GM12872 (cell line): ENCODE data around the gene GREB1.

ENCODE experiments used
- TF ChIP-seq, protein P1 (sequence below): IDR thresholded peaks from 3 replicates; pipeline ENCODE4 v1.5.1; 2011; ENCODE audit warnings: low read depth, mild to moderate bottlenecking, low read length, moderate library complexity; ENCODE audit not compliant: insufficient read depth

GREB1 gene

DNA sequence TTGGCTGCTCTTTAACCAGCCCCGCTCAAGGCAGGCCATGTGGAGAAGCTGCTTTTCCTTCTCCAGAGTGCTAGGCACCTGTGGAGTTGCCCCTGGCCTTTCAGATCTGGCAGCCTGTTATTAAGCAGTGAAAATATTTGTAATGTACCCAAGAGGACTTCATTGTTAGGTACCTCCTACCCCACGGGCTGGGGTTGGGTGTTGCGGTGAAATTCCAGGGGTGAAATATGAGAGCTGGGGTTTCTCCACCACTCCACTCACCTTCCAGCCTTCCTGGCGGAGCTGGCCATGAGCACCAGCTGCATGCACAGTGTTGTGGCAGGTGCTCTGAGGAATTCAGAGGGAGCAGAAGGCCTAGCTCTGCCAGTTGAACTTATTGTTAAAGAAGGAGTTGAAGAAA is 97.0 kb downstream of the GREB1 start:
- TF ChIP-seq, protein P1, sequence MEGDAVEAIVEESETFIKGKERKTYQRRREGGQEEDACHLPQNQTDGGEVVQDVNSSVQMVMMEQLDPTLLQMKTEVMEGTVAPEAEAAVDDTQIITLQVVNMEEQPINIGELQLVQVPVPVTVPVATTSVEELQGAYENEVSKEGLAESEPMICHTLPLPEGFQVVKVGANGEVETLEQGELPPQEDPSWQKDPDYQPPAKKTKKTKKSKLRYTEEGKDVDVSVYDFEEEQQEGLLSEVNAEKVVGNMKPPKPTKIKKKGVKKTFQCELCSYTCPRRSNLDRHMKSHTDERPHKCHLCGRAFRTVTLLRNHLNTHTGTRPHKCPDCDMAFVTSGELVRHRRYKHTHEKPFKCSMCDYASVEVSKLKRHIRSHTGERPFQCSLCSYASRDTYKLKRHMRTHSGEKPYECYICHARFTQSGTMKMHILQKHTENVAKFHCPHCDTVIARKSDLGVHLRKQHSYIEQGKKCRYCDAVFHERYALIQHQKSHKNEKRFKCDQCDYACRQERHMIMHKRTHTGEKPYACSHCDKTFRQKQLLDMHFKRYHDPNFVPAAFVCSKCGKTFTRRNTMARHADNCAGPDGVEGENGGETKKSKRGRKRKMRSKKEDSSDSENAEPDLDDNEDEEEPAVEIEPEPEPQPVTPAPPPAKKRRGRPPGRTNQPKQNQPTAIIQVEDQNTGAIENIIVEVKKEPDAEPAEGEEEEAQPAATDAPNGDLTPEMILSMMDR, result no peak

DNA sequence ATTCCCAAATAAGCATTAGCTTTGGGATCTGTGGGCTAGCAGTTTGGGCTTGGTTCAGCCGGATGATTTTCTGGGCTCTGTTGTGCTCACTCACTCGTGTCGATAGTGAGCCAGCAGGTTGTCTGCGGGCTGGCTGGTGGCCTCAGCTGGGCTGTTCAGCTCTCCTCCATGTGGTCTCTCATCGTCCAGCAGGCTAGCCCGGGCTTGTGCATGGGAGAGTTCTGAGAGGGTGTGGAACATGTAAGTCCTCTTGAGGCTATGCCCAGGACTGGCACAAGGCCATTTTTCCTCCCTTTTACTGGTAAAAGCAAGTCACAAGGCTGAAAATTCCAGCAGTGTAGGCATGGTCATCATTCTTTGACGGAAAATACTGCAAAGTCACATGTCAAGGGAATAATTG is 97.6 kb downstream of the GREB1 start:
- TF ChIP-seq, protein P1, result no peak

DNA sequence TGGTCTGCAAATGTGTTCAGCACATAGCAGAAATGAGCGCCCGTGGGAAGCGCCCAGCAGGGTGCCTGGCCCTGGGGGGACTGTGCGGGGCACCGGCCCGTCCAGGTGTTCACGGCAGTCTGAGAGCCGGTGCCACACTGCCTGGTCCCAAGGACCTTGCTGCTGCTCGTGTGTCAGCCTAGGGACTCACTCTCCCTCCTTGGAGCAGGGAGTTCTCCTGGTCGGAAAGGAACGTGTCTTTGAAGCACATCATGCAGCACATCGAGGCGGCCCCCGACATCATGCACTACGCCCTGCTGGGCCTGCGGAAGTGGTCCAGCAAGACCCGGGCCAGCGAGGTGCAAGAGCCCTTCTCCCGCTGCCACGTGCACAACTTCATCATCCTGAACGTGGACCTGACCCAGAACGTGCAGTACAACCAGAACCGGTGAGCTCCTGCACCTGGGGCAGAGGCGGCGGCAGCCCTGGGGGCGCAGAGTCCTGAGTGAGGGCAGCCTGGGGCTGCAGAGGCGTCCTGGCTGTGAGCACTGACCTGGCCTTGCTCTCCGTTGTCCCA is 100.2 kb downstream of the GREB1 start:
- TF ChIP-seq, protein P1, result no peak

DNA sequence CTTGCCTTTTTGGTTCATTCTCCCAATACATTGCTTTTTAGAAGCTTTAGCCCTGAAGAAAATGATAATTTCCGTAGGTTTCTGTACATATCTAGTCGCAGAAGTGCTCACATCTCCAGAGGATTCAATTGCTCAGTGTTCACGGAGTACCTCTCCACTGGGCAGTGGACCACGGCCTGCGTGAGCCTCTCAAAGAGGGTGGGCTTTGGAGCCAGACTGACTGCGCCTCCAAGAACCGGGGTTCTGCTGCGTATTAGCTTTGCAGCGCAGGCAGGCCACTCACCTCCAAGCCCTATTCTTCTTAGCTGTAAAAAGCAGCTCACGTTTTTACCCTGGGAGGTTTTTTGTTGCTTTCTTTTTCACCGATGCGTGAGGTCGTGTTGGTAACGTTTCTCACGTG is 100.7 kb downstream of the GREB1 start:
- TF ChIP-seq, protein P1, result no peak

DNA sequence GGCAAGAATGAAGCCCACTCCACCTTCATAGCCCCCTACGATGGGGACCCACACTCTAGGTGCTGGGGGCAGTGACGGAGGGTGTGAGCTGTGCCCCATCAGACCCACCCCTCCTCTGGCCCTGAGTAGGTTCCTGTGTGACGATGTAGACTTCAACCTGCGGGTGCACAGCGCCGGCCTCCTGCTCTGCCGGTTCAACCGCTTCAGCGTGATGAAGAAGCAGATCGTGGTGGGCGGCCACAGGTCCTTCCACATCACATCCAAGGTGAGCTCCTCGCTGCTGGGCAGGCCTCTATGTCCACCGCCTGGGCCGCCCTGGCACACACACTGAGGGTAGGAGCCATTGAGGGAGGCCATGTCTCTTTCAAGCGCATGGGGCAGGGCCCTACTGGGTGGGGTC is 101.3 kb downstream of the GREB1 start:
- TF ChIP-seq, protein P1, result no peak

DNA sequence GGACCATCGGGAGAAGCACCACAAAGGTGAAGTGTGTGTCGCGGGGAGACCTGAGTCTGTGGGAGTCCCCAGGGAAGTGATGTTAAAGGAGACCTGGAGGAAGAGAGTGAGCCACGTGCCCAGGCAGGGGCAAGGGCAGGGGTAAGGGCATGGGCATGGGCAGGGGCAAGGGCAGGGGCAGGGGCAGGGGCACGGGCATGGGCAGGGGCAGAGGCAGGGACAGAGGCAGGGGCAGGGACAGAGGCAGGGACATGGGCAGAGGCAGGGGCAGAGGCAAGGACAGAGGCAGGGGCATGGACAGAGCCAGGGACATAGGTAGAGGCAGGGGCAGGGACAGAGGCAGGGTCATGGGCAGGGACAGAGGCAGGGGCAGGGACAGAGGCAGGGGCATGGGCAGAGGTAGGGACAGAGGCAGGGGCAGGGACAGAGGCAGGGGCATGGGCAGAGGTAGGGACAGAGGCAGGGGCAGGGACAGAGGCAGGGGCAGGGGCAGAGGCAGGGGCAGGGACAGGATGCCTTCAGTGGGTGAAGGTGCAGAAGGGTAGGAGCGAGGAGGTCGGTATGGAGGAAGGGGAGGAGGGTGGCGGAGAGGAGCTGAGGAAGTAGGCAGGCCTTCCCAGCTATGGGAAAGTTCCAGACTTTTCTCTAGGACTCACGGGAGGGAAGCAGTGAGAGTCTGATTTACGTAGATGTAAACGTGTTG is 102.9 kb downstream of the GREB1 start:
- TF ChIP-seq, protein P1, result no peak

DNA sequence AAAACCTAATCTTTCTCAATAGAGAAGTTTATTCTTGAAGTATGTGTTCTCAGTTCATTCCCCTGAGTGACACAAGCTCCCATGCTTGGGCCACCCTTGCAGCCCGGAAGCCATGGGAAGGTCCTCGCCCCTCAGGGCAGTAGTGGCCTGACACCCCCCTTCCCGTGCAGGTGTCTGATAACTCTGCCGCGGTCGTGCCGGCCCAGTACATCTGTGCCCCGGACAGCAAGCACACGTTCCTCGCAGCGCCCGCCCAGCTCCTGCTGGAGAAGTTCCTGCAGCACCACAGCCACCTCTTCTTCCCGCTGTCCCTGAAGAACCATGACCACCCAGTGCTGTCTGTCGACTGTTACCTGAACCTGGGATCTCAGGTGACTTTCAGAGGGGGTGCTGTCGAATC is 103.7 kb downstream of the GREB1 start:
- TF ChIP-seq, protein P1, result no peak

DNA sequence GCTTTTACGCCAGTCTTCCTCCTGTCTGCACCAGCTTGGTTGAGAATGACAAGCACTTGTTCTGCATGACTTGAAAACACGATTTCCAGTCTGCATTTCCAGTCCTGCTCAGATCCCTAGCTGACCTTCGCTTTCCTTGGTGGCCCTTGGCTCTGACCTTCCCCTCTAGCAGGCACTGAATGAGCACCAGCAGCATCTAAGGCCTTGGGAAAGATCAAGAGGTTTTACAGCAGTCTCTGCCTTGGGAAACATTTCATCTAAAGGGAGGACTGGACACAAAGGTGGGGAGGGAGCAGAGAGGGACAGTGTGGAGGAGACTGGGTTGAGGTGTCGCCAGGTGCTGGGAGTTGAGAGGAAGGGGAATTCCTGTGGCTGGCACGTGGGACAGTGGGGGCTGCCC is 105.7 kb downstream of the GREB1 start:
- TF ChIP-seq, protein P1, result no peak
